ENCODE data around the gene AOX1.
"Not testable (repeated sequence)": the region's sequence is repeated elsewhere in the genome, so short reads cannot be mapped to it uniquely, and the experiment has no call there.

Gene AOX1

DNA sequence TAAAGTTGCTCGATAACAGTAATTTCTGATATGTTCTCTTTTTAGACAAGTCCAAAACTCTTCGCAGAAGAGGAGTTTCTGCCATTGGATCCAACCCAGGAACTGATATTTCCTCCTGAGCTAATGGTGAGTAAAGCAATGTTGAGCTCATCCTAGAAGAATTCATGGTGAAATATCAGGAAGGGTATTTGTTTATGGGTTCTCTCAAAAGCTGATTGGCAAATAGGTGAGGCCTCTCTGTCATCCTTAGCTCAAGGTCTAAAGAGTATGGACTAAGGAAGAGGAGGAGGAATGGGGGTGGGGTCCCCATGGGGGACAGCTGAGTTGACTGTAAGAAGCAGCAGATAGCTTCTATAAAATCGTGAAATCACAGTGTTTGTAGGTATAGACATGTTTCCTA lies 18.2 kb downstream of the AOX1 start:
- DNase-seq: no peak

DNA sequence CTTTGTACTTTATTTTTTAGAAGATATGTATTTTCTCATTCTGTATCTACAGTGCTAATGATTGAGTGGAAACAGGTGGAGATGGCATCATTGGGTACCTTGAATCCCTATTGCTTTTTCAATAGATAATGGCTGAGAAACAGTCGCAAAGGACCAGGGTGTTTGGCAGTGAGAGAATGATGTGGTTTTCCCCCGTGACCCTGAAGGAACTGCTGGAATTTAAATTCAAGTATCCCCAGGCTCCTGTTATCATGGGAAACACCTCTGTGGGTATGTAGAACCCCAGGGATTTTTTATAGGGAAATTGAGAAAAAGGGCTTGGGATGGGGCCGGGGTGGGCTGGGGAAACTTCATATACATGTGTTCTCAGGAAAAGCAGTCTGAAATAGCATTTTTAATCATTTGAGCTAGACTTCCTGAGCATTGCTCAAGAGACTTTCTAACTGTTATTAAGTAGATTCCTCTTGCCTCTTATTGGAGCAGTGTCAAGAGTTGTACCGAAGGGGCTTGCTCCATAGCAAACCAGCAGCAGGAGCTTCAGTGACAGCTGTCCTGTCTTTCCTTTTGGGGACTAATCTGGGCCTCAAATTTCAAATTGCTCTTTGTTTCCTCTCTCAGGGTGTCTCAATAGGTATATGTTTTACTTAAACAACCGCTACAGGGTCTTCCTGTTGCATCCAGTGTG lies 18.9 kb downstream of the AOX1 start:
- DNase-seq: no peak

DNA sequence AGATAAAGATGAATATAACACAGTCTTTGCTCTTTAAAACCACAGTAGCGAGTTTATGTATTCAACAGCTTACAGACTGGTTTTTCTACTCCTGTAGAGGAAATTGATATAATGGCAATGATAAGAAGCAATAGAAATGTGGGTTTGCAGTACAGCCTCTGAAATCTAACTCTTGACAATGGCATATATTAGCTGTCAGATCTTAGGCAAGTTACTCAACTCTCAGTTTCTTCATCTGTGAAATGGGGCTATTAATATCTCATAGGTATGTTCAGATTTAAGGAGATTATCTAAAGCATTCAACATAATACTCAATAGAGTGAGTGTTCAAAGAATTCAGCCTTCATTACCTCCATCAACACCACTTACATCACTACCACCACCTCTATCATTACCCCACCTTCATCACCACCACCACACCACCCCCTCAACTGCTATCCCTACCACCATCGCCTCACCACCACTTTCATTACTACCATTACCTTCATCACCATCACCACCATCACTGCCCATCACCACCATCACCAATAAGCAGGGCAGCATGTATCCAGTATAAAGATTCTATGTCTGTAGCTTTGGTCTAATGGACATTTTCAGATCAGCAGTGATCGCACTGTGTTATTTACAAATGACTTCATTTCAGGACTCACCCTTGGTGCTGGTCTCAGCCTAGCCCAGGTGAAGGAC lies 22.7 kb downstream of the AOX1 start:
- no peak for DNase-seq

DNA sequence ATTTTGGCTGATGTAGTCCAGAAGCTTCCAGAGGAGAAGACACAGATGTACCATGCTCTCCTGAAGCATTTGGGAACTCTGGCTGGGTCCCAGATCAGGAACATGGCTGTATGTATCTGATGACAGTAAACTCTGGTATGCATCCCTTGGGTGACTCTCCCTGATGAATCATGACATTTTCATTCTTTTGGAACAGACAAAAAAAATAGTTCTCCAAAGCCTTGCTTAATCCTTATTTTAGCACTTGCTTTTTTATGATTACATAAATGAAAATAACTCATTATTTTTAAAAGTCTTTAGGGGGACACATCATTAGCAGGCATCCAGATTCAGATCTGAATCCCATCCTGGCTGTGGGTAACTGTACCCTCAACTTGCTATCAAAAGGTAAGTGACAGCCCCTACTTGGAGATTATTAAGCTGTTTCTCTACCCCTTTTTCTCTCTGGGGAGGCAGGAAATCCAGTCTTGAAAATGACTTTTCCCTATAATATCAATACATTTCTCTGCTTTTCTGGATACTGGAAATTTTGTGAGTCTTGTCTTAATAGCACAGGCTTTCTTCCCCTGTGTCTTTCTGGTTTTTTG lies 23.3 kb downstream of the AOX1 start:
- no peak for DNase-seq

- not testable (repeated sequence) for DNase-seq
Measured at GRCh38 chr2:200610217-200610616, 24.4 kb downstream of the AOX1 start.

GRCh38 chr2:200613692-200614091 lies 27.9 kb downstream of the AOX1 start:
- DNase-seq: no peak

GRCh38 chr2:200614249-200614648 lies 28.4 kb downstream of the AOX1 start:
- no peak for DNase-seq

- no peak for DNase-seq
Measured at GRCh38 chr2:200615247-200615646, 29.4 kb downstream of the AOX1 start.

GRCh38 chr2:200616193-200616592 lies 30.4 kb downstream of the AOX1 start:
- no peak for DNase-seq

- no peak for DNase-seq
Measured at GRCh38 chr2:200616656-200617055, 30.8 kb downstream of the AOX1 start.

GRCh38 chr2:200617156-200618053 lies 31.6 kb downstream of the AOX1 start:
- no peak for DNase-seq

DNA sequence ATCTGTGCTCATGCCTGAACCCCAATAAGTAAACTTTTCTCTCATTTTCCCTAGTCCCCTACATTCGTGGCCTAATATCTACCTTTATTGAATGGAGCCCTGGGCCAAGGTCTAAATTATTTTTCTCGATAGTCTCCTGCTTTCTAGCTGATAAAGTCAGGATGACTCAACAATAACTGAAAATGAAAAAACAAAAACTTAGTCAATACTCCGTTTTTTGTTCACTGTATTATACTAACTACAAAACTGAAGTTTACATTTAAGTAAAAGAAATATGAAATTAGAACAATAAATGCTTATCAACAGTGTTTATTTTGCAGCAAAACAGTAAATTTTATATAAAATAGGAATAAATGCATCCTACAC lies 32.2 kb downstream of the AOX1 start:
- no peak for DNase-seq

GRCh38 chr2:200618590-200619021 lies 32.8 kb downstream of the AOX1 start:
- no peak for DNase-seq

GRCh38 chr2:200619279-200619678 lies 33.5 kb downstream of the AOX1 start:
- no peak for DNase-seq

- DNase-seq: no peak
Measured at GRCh38 chr2:200620606-200621390, 35.0 kb downstream of the AOX1 start.

- no peak for DNase-seq
Measured at GRCh38 chr2:200622106-200622505, 36.3 kb downstream of the AOX1 start.

DNA sequence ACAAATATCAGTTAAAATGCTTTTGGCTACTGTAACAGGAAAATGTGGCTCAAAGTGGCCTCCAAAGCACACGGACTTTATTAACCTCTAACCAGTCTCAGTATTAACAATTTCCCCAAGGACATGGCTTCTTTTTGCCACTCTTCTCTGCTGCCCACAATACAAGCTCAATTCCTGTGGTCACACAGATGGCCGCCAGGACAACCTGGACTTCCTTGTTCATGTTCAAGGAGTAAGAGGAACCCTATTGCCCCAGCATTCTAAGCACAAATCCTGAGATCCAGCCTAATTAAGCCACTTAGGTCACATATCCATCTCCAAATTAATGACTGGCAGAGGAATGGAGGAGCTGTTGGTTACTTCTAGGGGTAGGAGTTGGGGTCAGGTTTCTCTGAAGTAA lies 38.2 kb downstream of the AOX1 start:
- no peak for DNase-seq

DNA sequence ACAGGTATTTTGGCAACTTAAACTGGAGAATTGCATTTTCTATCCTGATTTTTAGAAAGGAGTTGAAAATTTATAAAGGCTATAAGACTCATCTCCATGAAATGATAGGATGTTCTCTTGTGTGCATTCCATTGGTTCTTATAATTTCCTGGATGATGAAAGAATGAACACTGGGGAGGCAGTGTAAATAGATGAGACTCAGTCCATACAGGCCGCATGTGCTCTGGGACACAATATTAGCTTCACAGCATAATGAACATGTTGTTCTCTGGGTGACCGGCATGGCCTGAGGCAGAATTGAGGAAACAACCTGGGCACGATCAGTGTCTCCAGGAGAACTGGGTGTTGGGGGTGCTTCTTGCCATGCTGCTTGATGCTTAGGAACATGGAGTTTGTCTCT lies 38.8 kb downstream of the AOX1 start:
- DNase-seq: no peak

- DNase-seq: no peak
Measured at GRCh38 chr2:200625282-200625681, 39.5 kb downstream of the AOX1 start.

DNA sequence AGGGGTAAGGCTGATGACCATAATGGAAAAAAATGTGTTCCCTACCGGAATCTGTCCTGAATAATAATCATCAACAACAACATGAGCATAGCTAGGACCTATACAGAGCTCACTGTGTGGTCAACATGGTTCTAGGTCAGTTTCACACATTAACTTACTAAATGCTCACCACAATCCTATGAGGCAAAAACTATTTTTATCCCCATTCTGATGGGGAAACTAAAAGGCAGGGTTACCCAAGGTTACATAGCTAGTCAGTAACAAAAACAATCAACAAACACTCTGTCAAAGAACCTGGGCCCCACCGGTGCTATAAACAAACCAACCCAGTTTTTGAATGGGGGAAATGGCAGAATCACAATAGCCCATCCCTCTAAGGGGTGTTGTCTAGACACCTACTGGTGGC lies 40.1 kb downstream of the AOX1 start:
- DNase-seq: no peak

GRCh38 chr2:200627110-200627770 lies 41.4 kb downstream of the AOX1 start:
- no peak for DNase-seq

- not testable (repeated sequence) for DNase-seq
Measured at GRCh38 chr2:200628461-200628860, 42.6 kb downstream of the AOX1 start.

Measured in DMS 273 treated with DMSO at 0.1 percent for 48 hours (cell line).